OCI-LY7 (cell line): Measurements from ENCODE around the gene PHF19. TPM values are rescaled to one million over a fixed set of nuclear protein-coding genes. Genes with fewer than 3 reads are reported as not detected.

Source experiments
- BruUV-seq: library from RNA; stranded (reverse); fragments of 400-500 nt; replicated peaks from 2 replicates; lab custom pipeline; 2021; lab: Mats Ljungman, UMichigan
- CTCF ChIA-PET: fragments of 300-600 bp; sonication (Branson Sonifier 250); formaldehyde crosslinking; loops from one replicate; lab custom pipeline; 2022; ENCODE audit warnings: antibody characterized with exemption; ENCODE audit not compliant: unreplicated experiment; lab: Charles Lee
- POLR2A ChIA-PET: fragments of 300-600 bp; sonication (Branson Sonifier 250); formaldehyde crosslinking; loops from one replicate; lab custom pipeline; 2022; ENCODE audit warnings: antibody characterized with exemption; lab: Charles Lee
- DNase-seq: peaks from one replicate; pipeline ENCODE4 v3.0.0-alpha.2; 2015; ENCODE audit warnings: low spot score
- H2AFZ ChIP-seq: fragments of 200-600 bp; sonication (generic), shearing (Covaris generic); 2 replicates; pipeline ENCODE4 v1.6.1; 2014; ENCODE audit warnings: mild to moderate bottlenecking, antibody characterized with exemption, low read length, moderate library complexity
- H3K27ac ChIP-seq: fragments of 200-600 bp; sonication (generic); 2 replicates; pipeline ENCODE4 v1.5.1; 2014; ENCODE audit warnings: mixed run types, low read depth, mild to moderate bottlenecking, moderate library complexity, low read length, inconsistent platforms; ENCODE audit not compliant: poor library complexity, severe bottlenecking
- H3K36me3 ChIP-seq: fragments of 200-600 bp; sonication (generic); 2 replicates; pipeline ENCODE4 v1.6.1; 2014; ENCODE audit warnings: mild to moderate bottlenecking, antibody characterized with exemption, low read length, moderate library complexity, mixed read lengths; ENCODE audit not compliant: insufficient read depth
- H3K4me1 ChIP-seq: fragments of 200-600 bp; sonication (generic); 2 replicates; pipeline ENCODE4 v1.5.1; 2014; ENCODE audit warnings: mild to moderate bottlenecking, low read length; ENCODE audit not compliant: insufficient read depth, poor library complexity, severe bottlenecking
- H3K4me2 ChIP-seq: fragments of 200-600 bp; sonication (generic); 2 replicates; pipeline ENCODE4 v1.6.1; 2014; ENCODE audit warnings: mild to moderate bottlenecking, low read length
- H3K4me3 ChIP-seq: fragments of 200-600 bp; sonication (generic); 2 replicates; pipeline ENCODE4 v1.5.1; 2014; ENCODE audit warnings: mild to moderate bottlenecking, low read depth, low read length; ENCODE audit not compliant: poor library complexity, severe bottlenecking
- H3K79me2 ChIP-seq: fragments of 200-600 bp; sonication (generic); 2 replicates; pipeline ENCODE4 v1.6.1; 2016; ENCODE audit warnings: low read depth, mild to moderate bottlenecking, low read length, moderate library complexity, mixed read lengths; ENCODE audit not compliant: insufficient read depth
- H3K9me2 ChIP-seq: fragments of 200-600 bp; sonication (generic); 2 replicates; pipeline ENCODE4 v1.6.1; 2016; ENCODE audit warnings: mild to moderate bottlenecking, low read length, mixed read lengths; ENCODE audit not compliant: insufficient read depth
- H3K9me3 ChIP-seq: fragments of 200-600 bp; sonication (generic); 2 replicates; pipeline ENCODE4 v1.6.1; 2014; ENCODE audit warnings: mild to moderate bottlenecking, mixed run types, low read length, mixed read lengths
- H4K20me1 ChIP-seq: fragments of 200-600 bp; sonication (generic); 2 replicates; pipeline ENCODE4 v1.6.1; 2014; ENCODE audit warnings: mild to moderate bottlenecking, antibody characterized with exemption, low read length, moderate library complexity, mixed read lengths; ENCODE audit not compliant: insufficient read depth
- CTCF ChIP-seq: fragments of 200-600 bp; sonication (generic); conservative IDR thresholded peaks from 2 replicates; pipeline ENCODE4 v1.5.1; 2014; ENCODE audit warnings: mild to moderate bottlenecking, antibody characterized with exemption, low read length, moderate library complexity, mixed read lengths
- EZH2phosphoT487 ChIP-seq: fragments of 200-600 bp; sonication (generic); IDR thresholded peaks from 2 replicates; pipeline ENCODE4 v1.6.1; 2018; ENCODE audit warnings: low read depth, borderline replicate concordance, mild to moderate bottlenecking, mixed run types, antibody characterized with exemption, low read length, moderate library complexity, mixed read lengths
- intact Hi-C: fragments of 100-400 bp; cut with micrococcal nuclease; formaldehyde crosslinking; loops from one replicate; pipeline ENCODE4 v1.10.0; 2022; ENCODE audit not compliant: unreplicated experiment
- total RNA-seq, 2 experiments: library from RNA; depleted of rRNA in 1 of 2; stranded (reverse); fragments of >200 nt in 1 of 2; shearing (Covaris generic) in 1 of 2; gene quantifications; 2 replicates each; pipeline ENCODE4 v1.2.3, GENCODE V29; 2014 to 2022

The PHF19 gene
- total RNA-seq, 2 experiments from 2014 or later, result 102 to 214 TPM

GRCh38 chr9:120925535-120926396 is 48.8 kb upstream of the PHF19 start:
- peak; percentile 24 for DNase-seq
- Histone ChIP-seq H3K9me3 (no peaks in the 10 kb centered on the region), H3K4me1 (peaks cover 97% of the 10 kb centered on the region), H3K4me3 (peak overlapping the region; percentile 74), H3K9me2 (no peaks in the 10 kb centered on the region), H3K79me2 (peaks cover 13% of the 10 kb centered on the region; the same call in 1 of the 2 replicates), H2AFZ (peak overlapping the region; percentile 38; the same call in 1 of the 2 replicates), H3K36me3 (peaks cover 20% of the 10 kb centered on the region), H3K27ac (peak overlapping the region; percentile 96), H3K4me2 (peak overlapping the region; percentile 95), H4K20me1 (no peaks in the 10 kb centered on the region)
- BruUV-seq, result TSS peak; percentile 15
- TF ChIP-seq CTCF (no peak), EZH2phosphoT487 (no peak)
- POLR2A ChIA-PET, result interaction anchor here (0.6 to 21.2 kb wide), 9 partner anchors 9 to 217 kb away, joined by 3 to 372 read pairs (median 6); no protein-coding TSS in a partner anchor
- CTCF ChIA-PET, result interaction anchor here (2.3 kb wide), 1 partner anchor 21 kb away, joined by 7 read pairs; no protein-coding TSS in a partner anchor
- intact Hi-C loops, result loop anchor here (10.0 kb wide), 1 partner anchor 1019 kb away; no protein-coding TSS in a partner anchor

GRCh38 chr9:120924698-120925534 is 47.9 kb upstream of the PHF19 start:
- peak overlapping the region; percentile 96 for H3K27ac ChIP-seq
- no TSS peak for BruUV-seq
- peak overlapping the region; percentile 95 for H3K4me2 ChIP-seq
- no peak overlapping the region; the same call in 1 of the 2 replicates for H2AFZ ChIP-seq
- ChIA-PET POLR2A (interaction anchor here (0.5 to 21.2 kb wide), 11 partner anchors 9 to 1058 kb away, joined by 3 to 372 read pairs (median 4); no protein-coding TSS in a partner anchor), CTCF (interaction anchor here (2.3 kb wide), 1 partner anchor 21 kb away, joined by 7 read pairs; no protein-coding TSS in a partner anchor)
- H3K4me1 ChIP-seq, result peaks cover 97% of the 10 kb centered on the region
- peaks cover 13% of the 10 kb centered on the region; the same call in 1 of the 2 replicates for H3K79me2 ChIP-seq
- peak overlapping the region; percentile 74 for H3K4me3 ChIP-seq
- DNase-seq, result no peak
- H3K9me3 ChIP-seq, result no peaks in the 10 kb centered on the region
- no peak for TF ChIP-seq EZH2phosphoT487
- no peak for TF ChIP-seq CTCF
- H3K9me2 ChIP-seq, result no peaks in the 10 kb centered on the region
- peaks cover 25% of the 10 kb centered on the region for H3K36me3 ChIP-seq
- H4K20me1 ChIP-seq, result no peaks in the 10 kb centered on the region
- intact Hi-C loops, result loop anchor here (10.0 kb wide), 1 partner anchor 1020 kb away; no protein-coding TSS in a partner anchor
